GM23338 (cell line): ENCODE results near the gene UMODL1.

Experiments used
- CREB1 ChIP-seq: fragments of 250-450 bp; sonication (Bioruptor Pico); IDR thresholded peaks from 2 replicates; pipeline ENCODE4 v1.5.0; 2020; ENCODE audit warnings: low read depth, mild to moderate bottlenecking, moderate library complexity
- EZH2 ChIP-seq: fragments of 200-600 bp; sonication (generic); IDR thresholded peaks from one replicate; pipeline ENCODE4 v1.8.0; 2017; ENCODE audit warnings: antibody characterized with exemption, mild to moderate bottlenecking, low read depth; ENCODE audit not compliant: unreplicated experiment
- EZH2phosphoT487 ChIP-seq: fragments of 200-600 bp; sonication (generic); IDR thresholded peaks from one replicate; pipeline ENCODE4 v1.8.1; 2018; ENCODE audit warnings: antibody characterized with exemption; ENCODE audit not compliant: unreplicated experiment
- JUNB ChIP-seq: IDR thresholded peaks from one replicate; pipeline ENCODE4 v1.6.1; 2016; ENCODE audit warnings: antibody characterized with exemption; ENCODE audit not compliant: unreplicated experiment
- NANOG ChIP-seq: IDR thresholded peaks from 2 replicates; pipeline ENCODE4 v1.6.1; 2016; ENCODE audit warnings: antibody characterized with exemption, borderline replicate concordance
- POLR2AphosphoS5 ChIP-seq: IDR thresholded peaks from 2 replicates; pipeline ENCODE4 v1.6.1; 2016; ENCODE audit warnings: antibody characterized with exemption, low read depth
- STAT1 ChIP-seq: IDR thresholded peaks from one replicate; pipeline ENCODE4 v1.6.1; 2016; ENCODE audit warnings: antibody characterized with exemption; ENCODE audit not compliant: unreplicated experiment
- ZNF331 ChIP-seq: fragments of 250-450 bp; sonication (Bioruptor Pico); IDR thresholded peaks from 2 replicates; pipeline ENCODE4 v1.5.0; 2020; ENCODE audit warnings: low read depth, mild to moderate bottlenecking, moderate library complexity
- TF ChIP-seq, protein P1 (sequence below), 2 experiments: fragments of 200-600 bp in 1 of 2; sonication (generic) in 1 of 2; conservative IDR thresholded peaks; 2 replicates each; pipeline versions ENCODE4 v1.5.1 to v1.6.1; 2016 to 2017; ENCODE audit warnings: antibody characterized with exemption in 2 of 2, low read depth in 2 of 2, mild to moderate bottlenecking in 2 of 2, moderate library complexity in 1 of 2
- TF ChIP-seq, protein P2 (sequence below): IDR thresholded peaks from 2 replicates; pipeline ENCODE4 v1.6.1; 2016; ENCODE audit warnings: antibody characterized with exemption
- TF ChIP-seq, protein P3 (sequence below): IDR thresholded peaks from one replicate; pipeline ENCODE4 v1.6.1; 2018; ENCODE audit warnings: antibody characterized with exemption; ENCODE audit not compliant: unreplicated experiment

DNA sequence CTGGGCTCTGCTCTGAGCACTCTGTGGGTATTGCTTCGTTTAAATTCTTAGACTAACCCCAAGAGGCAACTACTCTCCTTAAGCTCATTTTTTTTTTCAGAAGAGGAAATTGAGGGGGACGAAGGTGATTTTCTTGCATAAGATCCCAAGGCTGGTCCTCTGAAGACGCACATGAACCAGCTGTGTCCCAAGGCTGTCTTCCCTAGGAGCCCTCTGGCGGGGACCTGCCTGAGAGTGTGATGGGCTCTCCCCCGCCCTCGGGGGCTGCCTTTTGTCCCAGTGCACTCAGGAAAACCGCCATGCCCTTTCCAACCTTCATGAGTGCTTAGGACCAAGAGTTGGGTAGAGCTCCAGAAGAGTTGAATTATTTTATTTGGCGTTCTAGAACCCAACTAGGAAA lies 21.7 kb downstream of the UMODL1 start:
- TF ChIP-seq, protein P1, sequence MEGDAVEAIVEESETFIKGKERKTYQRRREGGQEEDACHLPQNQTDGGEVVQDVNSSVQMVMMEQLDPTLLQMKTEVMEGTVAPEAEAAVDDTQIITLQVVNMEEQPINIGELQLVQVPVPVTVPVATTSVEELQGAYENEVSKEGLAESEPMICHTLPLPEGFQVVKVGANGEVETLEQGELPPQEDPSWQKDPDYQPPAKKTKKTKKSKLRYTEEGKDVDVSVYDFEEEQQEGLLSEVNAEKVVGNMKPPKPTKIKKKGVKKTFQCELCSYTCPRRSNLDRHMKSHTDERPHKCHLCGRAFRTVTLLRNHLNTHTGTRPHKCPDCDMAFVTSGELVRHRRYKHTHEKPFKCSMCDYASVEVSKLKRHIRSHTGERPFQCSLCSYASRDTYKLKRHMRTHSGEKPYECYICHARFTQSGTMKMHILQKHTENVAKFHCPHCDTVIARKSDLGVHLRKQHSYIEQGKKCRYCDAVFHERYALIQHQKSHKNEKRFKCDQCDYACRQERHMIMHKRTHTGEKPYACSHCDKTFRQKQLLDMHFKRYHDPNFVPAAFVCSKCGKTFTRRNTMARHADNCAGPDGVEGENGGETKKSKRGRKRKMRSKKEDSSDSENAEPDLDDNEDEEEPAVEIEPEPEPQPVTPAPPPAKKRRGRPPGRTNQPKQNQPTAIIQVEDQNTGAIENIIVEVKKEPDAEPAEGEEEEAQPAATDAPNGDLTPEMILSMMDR (conservative IDR thresholded peaks at IDR 0.05; ENCODE audit: low read depth in 2 of 2), result no peak
- no peak for TF ChIP-seq EZH2
- TF ChIP-seq POLR2AphosphoS5, result no peak
- TF ChIP-seq EZH2phosphoT487, result no peak
- no peak for TF ChIP-seq JUNB
- TF ChIP-seq, protein P2, sequence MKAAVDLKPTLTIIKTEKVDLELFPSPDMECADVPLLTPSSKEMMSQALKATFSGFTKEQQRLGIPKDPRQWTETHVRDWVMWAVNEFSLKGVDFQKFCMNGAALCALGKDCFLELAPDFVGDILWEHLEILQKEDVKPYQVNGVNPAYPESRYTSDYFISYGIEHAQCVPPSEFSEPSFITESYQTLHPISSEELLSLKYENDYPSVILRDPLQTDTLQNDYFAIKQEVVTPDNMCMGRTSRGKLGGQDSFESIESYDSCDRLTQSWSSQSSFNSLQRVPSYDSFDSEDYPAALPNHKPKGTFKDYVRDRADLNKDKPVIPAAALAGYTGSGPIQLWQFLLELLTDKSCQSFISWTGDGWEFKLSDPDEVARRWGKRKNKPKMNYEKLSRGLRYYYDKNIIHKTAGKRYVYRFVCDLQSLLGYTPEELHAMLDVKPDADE, result no peak
- TF ChIP-seq CREB1 (CRISPR knock-in tag), result no peak
- TF ChIP-seq, protein P3, sequence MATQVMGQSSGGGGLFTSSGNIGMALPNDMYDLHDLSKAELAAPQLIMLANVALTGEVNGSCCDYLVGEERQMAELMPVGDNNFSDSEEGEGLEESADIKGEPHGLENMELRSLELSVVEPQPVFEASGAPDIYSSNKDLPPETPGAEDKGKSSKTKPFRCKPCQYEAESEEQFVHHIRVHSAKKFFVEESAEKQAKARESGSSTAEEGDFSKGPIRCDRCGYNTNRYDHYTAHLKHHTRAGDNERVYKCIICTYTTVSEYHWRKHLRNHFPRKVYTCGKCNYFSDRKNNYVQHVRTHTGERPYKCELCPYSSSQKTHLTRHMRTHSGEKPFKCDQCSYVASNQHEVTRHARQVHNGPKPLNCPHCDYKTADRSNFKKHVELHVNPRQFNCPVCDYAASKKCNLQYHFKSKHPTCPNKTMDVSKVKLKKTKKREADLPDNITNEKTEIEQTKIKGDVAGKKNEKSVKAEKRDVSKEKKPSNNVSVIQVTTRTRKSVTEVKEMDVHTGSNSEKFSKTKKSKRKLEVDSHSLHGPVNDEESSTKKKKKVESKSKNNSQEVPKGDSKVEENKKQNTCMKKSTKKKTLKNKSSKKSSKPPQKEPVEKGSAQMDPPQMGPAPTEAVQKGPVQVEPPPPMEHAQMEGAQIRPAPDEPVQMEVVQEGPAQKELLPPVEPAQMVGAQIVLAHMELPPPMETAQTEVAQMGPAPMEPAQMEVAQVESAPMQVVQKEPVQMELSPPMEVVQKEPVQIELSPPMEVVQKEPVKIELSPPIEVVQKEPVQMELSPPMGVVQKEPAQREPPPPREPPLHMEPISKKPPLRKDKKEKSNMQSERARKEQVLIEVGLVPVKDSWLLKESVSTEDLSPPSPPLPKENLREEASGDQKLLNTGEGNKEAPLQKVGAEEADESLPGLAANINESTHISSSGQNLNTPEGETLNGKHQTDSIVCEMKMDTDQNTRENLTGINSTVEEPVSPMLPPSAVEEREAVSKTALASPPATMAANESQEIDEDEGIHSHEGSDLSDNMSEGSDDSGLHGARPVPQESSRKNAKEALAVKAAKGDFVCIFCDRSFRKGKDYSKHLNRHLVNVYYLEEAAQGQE, result no peak
- no peak for TF ChIP-seq ZNF331 (CRISPR knock-in tag)
- no peak for TF ChIP-seq NANOG
- no peak for TF ChIP-seq STAT1
